A673 (cell line): ENCODE data around the gene FRS3. TPM values are rescaled to one million over a fixed set of nuclear protein-coding genes. Genes with fewer than 3 reads are reported as not detected.

Source experiments
- BruUV-seq: library from RNA; stranded (reverse); fragments of 400-500 nt; replicated peaks from 2 replicates; lab custom pipeline; 2021; lab: Mats Ljungman, UMichigan
- CTCF ChIA-PET: fragments of 300-600 bp; sonication (Branson Sonifier 250); formaldehyde crosslinking; loops from one replicate; lab custom pipeline; 2022; ENCODE audit warnings: antibody characterized with exemption; lab: Charles Lee
- POLR2A ChIA-PET: fragments of 300-600 bp; sonication (Branson Sonifier 250); formaldehyde crosslinking; loops from one replicate; lab custom pipeline; 2022; ENCODE audit warnings: antibody characterized with exemption; ENCODE audit not compliant: low non-redundant PET; lab: Charles Lee
- DNase-seq: peaks from one replicate; pipeline ENCODE4 v3.0.0-alpha.2; 2015; ENCODE audit warnings: low spot score
- H3K27ac ChIP-seq: fragments of 200-600 bp; sonication (generic); 2 replicates; pipeline ENCODE4 v1.5.1; 2016; ENCODE audit warnings: mixed run types, low read depth, mild to moderate bottlenecking, mixed read lengths, antibody characterized with exemption, low read length; ENCODE audit not compliant: poor library complexity, severe bottlenecking
- H3K27me3 ChIP-seq: fragments of 200-600 bp; sonication (generic); replicated peaks from 2 replicates; pipeline ENCODE4 v1.6.1; 2017; ENCODE audit warnings: mixed run types, low read depth, mild to moderate bottlenecking, mixed read lengths, antibody characterized with exemption, low read length; ENCODE audit not compliant: insufficient read depth, poor library complexity
- H3K36me3 ChIP-seq: fragments of 200-600 bp; sonication (generic); 2 replicates; pipeline ENCODE4 v1.6.1; 2016; ENCODE audit warnings: mixed run types, mild to moderate bottlenecking, mixed read lengths, antibody characterized with exemption, low read length; ENCODE audit not compliant: insufficient read depth, poor library complexity, severe bottlenecking
- H3K4me1 ChIP-seq: fragments of 200-600 bp; sonication (generic); 2 replicates; pipeline ENCODE4 v1.6.1; 2017; ENCODE audit warnings: mixed run types, mild to moderate bottlenecking, mixed read lengths, antibody characterized with exemption, low read length; ENCODE audit not compliant: insufficient read depth, poor library complexity, severe bottlenecking
- H3K4me3 ChIP-seq: fragments of 200-600 bp; sonication (generic); 2 replicates; pipeline ENCODE4 v1.5.1; 2016; ENCODE audit warnings: low read depth, mixed run types, mild to moderate bottlenecking, mixed read lengths, low read length; ENCODE audit not compliant: poor library complexity, severe bottlenecking
- H3K9me3 ChIP-seq: fragments of 200-600 bp; sonication (generic); 2 replicates; pipeline ENCODE4 v1.6.1; 2016; ENCODE audit warnings: mixed run types, low read depth, mild to moderate bottlenecking, mixed read lengths, antibody characterized with exemption, low read length; ENCODE audit not compliant: poor library complexity, severe bottlenecking
- CTCF ChIP-seq: fragments of 300-800, 200-600 bp; sonication (generic); conservative IDR thresholded peaks from 2 replicates; pipeline ENCODE4 v1.5.1; 2017; ENCODE audit warnings: low read depth, mild to moderate bottlenecking, antibody characterized with exemption, low read length, moderate library complexity, mixed read lengths
- EZH2 ChIP-seq: fragments of 200-600 bp; sonication (generic); IDR thresholded peaks from 2 replicates; pipeline ENCODE4 v1.6.1; 2017; ENCODE audit warnings: borderline replicate concordance, low read depth, mild to moderate bottlenecking, mixed read lengths, antibody characterized with exemption, low read length; ENCODE audit not compliant: poor library complexity, severe bottlenecking
- intact Hi-C: fragments of 100-400 bp; cut with micrococcal nuclease; formaldehyde crosslinking; loops from one replicate; pipeline ENCODE4 v1.10.0; 2022; ENCODE audit not compliant: unreplicated experiment
- total RNA-seq: library from RNA; stranded (reverse); gene quantifications from 2 replicates; pipeline ENCODE4 v1.2.3, GENCODE V29; 2021

FRS3 gene
- total RNA-seq, 1 experiment from 2014 or later = 3.0 TPM

- Histone ChIP-seq H3K4me1 (no peaks in the 10 kb centered on the region), H3K9me3 (no peaks in the 10 kb centered on the region), H3K4me3 (no peak overlapping the region), H3K27me3 (no peaks in the 10 kb centered on the region), H3K36me3 (no peaks in the 10 kb centered on the region), H3K27ac (no peak overlapping the region)
- no peak for DNase-seq
- intact Hi-C loops = no loop called here
- no TSS peak for BruUV-seq
- ChIA-PET POLR2A (no interaction called here), CTCF (no interaction called here)
- TF ChIP-seq CTCF (no peak), EZH2 (no peak)
These were observed 41.6 kb upstream of the FRS3 start for GRCh38 chr6:41821266-41821665.

- CTCF ChIA-PET = no interaction called here
- Histone ChIP-seq H3K9me3 (no peaks in the 10 kb centered on the region), H3K27ac (no peak overlapping the region), H3K27me3 (no peaks in the 10 kb centered on the region), H3K4me1 (no peaks in the 10 kb centered on the region), H3K36me3 (no peaks in the 10 kb centered on the region), H3K4me3 (no peak overlapping the region)
- no peak for TF ChIP-seq EZH2
- no peak for TF ChIP-seq CTCF
- POLR2A ChIA-PET = interaction anchor here (0.6 kb wide), 1 partner anchor 158 kb away, joined by 3 read pairs; no protein-coding TSS in a partner anchor
- BruUV-seq = no TSS peak
- intact Hi-C loops = no loop called here
- peak; percentile 29 for DNase-seq
These were observed 38.8 kb upstream of the FRS3 start for GRCh38 chr6:41818271-41819054.

- BruUV-seq = no TSS peak
- H3K4me3 ChIP-seq = no peak overlapping the region
- H3K9me3 ChIP-seq = no peaks in the 10 kb centered on the region
- TF ChIP-seq CTCF (no peak), EZH2 (no peak)
- POLR2A ChIA-PET = no interaction called here
- CTCF ChIA-PET = interaction anchor here (1.6 kb wide), 1 partner anchor 28 kb away, joined by 4 read pairs; the partner anchor contains the start of gene TOMM6
- H3K4me1 ChIP-seq = no peaks in the 10 kb centered on the region
- intact Hi-C loops = no loop called here
- no peak overlapping the region for H3K27ac ChIP-seq
- DNase-seq = no peak
- no peaks in the 10 kb centered on the region for H3K36me3 ChIP-seq
- no peaks in the 10 kb centered on the region for H3K27me3 ChIP-seq
These were observed 35.9 kb upstream of the FRS3 start for GRCh38 chr6:41815587-41815986.
